Left kidney (tissue), 2 donors: ENCODE measurements around the gene PSMC3IP. TPM values are rescaled to one million over a fixed set of nuclear protein-coding genes. Genes with fewer than 3 reads are reported as not detected.
"Not testable (repeated sequence)": the region's sequence is repeated elsewhere in the genome, so short reads cannot be mapped to it uniquely, and the experiment has no call there.

ENCODE experiments used
- DNase-seq: peaks from one replicate; pipeline ENCODE4 v3.0.0-alpha.2; 2013
- polyA plus RNA-seq: library from polyadenylated mRNA; unstranded; fragments of 120-200 nt; gene quantifications from one replicate; pipeline ENCODE4 v1.2.1, GENCODE V29; 2013; ENCODE audit not compliant: insufficient read length

The PSMC3IP gene
- polyA plus RNA-seq, 1 donor = 25.0 TPM

DNA sequence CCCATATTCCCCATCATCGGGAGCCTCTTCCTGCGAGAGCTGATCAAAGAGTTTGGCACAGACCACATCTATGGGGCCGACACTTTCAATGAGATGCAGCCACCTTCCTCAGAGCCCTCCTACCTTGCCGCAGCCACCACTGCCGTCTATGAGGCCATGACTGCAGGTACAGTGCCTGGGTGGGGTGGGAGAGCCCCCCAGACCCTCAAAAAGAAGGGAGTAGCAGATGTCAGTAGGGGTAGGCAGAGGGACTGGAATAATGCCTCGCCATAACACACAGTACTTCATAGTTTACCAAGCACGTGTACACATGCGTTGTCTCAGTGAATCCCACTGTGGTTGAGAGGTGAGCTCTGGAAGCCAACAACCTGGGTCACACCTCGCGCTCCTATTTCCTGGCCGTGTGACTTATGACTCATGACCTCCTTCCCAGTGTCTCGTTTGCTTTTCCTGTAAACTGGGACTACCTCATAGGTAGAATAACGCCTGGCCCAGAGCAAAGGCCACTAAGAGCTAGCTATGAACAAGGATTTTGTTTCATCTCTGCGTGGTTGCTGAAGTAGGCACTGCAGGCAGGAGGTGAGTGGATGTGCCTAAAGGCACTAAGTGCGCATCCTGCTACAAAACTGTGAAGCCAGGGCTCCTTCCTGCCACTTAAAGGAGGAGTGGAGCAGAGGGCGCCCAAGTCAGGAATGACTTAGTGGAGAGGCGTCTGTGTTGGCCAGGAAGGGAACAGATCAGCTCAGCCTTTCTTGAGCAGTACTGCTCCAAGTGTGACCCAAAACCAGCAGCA is 36.3 kb downstream of the PSMC3IP start:
- no peak for DNase-seq

DNA sequence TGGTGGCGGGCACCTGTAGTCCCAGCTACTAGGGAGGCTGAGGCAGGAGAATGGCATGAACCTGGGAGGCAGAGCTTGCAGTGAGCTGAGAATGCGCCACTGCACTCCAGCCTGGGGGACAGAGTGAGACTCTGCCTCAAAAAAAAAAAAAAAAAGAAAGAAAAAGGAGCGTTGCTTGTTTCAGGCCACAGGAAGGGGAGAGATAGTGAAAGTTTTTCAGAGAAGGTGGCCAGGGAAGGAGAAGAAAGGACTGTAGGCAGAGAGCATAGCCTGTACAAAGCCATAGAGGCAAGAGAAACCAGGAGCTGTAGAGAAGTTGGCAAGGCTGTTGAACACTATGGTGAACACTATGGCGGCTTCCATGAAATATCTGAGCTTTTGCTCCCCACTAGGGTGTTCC is 37.0 kb downstream of the PSMC3IP start:
- DNase-seq = not testable (repeated sequence)

DNA sequence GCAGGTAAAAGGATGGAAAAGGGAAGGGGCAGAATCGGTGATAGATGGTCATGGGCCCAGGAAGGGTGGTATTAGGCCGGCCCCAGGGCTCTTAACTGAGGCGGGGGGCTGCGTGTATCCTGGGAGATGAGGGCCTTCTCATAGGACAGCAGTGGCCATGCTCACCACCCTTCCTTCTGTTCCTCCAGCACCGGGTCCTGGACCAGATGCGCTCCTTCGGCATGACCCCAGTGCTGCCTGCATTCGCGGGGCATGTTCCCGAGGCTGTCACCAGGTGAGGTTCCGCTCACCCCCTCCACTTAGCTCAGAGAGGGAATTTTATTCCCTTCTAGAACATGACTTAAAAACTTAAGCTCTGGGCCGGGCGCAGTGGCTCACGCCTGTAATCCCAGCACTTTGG is 39.0 kb downstream of the PSMC3IP start:
- DNase-seq = no peak

DNA sequence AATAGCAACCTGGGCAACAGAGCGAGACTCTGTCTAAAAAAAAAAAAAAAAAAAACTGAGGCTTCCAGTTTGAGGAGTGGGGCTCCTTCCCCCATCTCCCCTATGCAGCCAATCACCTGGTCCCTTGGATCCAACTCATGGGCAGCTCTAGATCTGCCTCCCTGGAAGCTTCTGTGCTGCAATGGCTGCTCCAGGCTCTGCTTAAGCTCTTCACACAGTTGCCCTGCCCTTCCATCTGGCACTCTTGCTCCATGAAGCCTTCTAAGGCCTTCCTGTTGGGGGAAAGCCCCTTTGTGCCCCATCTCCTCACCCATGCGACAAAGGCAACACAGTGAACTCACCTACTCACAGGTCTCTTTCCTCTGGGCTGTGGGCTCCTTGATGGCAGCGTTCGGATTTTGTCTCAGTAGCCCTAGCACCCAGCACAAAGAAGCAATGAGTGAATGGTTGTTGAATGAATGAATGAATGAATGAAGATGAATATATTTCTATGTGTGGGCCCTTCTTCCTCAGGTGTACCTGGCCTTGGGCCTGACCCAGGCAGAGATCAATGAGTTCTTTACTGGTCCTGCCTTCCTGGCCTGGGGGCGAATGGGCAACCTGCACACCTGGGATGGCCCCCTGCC is 39.6 kb downstream of the PSMC3IP start:
- DNase-seq = no peak

DNA sequence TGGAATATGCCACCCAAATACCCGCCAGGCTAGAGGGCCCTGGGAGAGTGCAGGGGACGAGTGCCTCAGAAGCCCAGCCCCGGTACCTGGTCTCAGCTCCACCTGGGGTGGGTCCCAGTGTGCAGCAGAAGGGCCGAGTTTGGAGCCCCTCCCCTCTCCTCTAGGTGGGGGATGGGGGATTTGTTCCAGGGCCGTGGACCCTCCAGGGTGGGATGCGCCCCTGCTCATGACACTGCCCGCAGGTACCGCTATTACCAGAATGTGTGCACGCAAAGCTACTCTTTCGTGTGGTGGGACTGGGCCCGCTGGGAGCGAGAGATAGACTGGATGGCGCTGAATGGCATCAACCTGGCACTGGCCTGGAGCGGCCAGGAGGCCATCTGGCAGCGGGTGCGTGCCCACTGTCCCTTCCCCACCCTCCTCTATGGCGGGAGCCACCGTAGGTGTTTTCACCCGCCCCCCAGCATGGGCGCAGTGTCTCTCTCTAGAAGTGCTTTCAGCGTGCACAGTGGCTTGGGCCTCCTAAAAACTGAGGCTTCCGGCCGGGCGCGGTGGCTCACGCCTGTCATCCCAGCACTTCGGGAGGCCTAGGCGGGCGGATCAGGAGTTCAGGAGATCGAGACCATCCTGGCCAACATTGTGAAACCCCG is 40.2 kb downstream of the PSMC3IP start:
- no peak for DNase-seq

DNA sequence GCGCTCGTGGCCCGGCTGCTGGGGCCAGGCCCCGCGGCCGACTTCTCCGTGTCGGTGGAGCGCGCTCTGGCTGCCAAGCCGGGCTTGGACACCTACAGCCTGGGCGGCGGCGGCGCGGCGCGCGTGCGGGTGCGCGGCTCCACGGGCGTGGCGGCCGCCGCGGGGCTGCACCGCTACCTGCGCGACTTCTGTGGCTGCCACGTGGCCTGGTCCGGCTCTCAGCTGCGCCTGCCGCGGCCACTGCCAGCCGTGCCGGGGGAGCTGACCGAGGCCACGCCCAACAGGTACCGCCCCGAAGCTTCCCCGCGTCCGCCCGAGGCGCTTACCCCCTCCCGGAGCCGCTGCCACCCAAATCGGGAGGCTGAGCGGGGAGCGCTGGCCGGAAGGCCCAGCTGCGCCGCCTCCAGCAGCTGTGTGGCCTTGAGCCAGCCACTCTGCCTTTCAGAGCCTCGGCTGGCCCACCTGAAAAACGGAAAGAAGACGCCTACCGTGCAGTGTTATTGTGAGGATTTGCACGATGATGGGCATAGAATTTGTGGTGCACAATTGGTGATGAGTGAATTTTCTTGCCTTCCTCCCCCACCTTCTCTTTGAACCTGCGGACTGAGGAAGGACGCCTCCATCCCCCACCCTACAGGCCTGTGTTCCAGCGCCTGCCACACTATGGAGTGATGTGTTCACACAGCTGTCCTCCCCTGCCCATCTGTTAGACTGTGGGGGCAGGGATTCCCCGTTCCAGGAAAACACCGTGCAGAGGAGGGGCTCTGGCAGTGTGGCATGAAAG is 41.0 kb downstream of the PSMC3IP start:
- DNase-seq = no peak

DNA sequence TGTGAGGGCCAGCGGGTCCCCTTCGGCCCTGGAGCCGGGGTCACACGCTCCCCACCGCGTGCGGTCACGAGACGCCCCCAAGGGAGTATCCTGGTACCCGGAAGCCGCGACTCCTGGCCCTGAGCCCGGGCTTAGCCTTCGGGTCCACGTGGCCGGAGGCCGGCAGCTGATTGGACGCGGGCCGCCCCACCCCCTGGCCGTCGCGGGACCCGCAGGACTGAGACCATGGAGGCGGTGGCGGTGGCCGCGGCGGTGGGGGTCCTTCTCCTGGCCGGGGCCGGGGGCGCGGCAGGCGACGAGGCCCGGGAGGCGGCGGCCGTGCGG is 41.5 kb downstream of the PSMC3IP start, which contains the start of gene NAGLU:
NAGLU (plus strand) TSS at position 194 of the 324 bp plus-strand sequence; CDS start at position 226, 32 bp downstream.
- peak; percentile 86 for DNase-seq

DNA sequence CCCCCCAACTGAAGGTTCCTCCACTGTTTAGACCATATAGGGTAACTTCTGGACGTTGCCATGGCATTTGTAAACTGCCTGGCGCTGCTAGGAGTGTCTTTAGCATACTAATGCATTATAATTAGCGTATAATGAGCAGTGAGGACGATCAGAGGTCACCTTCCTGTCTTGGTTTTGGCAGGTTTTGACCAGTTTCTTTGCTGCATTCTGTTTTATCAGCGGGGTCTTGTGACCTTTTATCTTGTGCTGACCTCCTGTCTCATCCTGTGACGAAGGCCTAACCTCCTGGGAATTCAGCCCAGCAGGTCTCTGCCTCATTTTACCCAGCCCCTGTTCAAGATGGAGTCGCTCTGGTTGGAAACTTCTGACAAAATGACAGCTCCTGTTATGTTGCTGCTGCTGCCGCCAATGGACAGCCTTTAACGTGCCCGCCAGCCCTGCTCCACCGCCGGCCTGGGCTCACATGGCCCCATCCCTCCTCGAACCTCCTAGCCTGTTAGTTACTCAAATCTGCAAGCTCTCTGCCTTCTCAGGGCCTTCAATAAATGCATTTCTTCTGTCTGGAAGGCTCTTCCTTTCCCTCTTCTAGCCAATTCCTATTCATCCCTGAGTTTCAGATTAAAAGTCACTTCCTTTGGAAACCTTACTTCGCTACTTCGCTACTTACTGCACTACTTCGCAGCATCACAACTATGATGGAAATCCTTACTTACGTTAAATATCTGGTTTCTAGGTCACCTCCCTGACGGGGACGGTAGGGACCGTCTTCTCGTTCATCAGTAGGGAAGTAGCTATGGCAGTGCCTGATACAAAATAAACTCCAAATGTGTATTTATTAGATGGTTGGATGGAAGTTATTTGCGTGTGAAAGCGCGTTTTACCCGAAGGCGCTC is 42.1 kb downstream of the PSMC3IP start:
- DNase-seq = no peak

DNA sequence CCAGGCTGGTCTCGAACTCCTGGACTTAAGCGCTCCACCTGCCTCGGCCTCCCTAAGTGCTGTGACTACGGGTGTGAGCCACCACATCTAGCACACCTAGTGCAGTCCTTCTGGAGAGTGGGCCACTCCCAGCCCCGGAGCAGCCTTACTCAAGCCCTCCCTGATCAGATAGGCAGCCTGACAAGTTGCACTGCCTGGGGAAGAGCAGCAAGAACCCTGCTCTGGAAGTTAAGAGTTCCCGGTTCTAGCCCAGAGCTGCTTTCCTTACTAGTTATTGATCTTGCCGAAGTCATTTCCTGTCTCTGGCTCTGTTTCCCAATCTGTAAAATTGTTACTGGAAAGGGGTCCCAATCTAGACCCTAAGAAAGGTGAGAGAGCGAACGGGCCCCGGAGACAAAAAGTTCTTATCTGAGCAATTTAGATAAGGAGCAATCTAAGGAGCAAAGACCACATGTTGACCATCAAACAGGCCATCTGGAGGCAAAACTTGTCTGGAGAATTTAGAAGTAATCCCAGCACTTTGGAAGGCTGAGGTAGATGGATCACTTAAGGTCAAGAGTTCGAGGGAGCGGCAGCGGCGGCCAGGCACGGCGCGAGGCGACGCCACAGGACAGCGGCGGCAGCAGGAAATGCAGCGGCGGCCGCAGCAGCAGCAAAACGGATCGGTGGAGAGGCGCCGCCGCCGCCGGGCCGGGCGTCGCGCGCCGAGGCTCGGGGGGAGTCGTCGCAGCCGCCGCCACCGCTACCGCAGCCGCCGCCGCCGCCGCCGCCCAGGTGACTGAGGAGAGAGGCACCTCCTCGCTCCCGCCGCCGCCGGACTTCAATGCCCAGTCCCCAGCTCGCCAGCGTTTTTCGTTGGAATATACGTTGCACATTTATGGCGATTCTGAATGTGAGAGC is 45.8 kb downstream of the PSMC3IP start:
- no peak for DNase-seq

DNA sequence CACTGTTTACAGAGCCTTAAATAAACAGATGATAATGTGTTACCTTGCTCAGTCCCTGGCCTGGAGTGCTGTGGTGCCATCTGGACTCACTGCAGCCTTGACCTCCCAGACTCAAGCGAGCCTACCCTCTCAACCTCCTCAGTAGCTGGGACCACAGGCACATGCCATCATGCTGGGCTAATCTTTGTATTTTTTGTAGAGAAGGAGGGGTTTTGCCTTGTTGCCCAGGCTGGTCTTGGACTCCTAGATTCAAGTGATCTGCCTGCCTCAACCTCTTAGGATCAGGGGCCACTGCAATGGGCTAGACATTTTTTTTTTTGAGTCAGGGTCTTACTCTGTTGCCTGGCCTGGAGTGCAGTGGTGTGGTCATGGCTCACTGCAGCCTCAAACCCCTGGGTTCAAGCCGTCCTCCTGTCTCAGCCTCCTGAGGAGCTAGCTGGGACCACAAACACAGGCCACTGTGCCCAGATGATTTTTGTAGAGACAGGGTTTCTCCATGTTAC is 46.5 kb downstream of the PSMC3IP start:
- DNase-seq = no peak

DNA sequence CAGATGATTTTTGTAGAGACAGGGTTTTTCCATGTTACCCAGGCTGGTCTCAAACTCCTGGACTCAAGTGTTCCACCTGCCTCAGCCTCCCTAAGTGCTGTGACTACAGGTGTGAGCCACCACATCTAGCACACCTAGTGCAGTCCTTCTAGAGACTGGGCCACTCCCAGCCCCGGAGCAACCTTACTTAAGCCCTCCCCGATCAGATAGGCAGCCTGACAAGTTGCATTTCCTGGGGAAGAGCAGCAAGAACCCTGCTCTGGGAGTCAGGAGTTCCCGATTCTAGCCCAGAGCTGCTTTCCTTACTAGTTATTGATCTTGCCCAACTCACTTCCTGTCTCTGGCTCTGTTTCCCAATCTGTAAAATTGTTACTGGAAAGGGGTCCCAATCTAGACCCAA is 48.5 kb downstream of the PSMC3IP start:
- no peak for DNase-seq

DNA sequence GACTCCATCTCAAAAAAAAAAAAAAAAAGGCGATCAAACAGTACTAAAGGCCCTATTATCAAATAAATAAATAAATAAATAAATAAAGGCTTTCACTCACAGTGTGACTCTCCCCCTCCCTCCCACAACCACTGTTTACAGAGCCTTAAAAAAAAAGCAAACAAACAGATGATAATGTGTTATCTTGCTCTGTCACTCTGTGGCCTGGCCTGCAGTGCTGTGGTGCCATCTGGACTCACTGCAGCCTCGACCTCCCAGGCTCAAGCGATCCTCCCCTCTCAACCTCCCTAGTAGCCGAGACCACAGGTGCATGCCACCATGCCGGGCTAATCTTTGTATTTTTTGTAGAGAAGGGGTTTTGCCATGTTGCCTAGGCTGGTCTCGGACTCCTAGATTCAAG is 49.6 kb downstream of the PSMC3IP start:
- no peak for DNase-seq

DNA sequence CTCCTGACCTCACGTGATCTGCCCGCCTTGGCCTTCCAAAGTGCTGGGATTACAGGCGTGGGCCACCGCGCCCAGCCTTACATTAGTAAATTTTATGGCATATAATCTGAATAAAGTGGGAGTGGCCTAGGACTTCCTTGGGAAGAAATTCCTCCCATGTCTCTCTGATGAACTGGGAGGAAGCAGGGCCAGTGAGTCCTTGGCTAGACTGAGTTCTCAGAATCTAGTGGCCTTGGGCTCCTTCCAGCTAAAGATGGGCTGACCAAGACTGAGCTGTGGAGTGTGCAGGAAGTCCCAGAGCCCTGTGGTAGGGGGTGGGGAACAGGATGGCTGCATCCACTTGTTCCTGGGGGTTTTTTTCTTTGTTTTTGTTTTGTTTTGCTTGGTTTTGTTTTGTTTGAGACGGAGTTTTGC is 51.5 kb downstream of the PSMC3IP start:
- DNase-seq = no peak

DNA sequence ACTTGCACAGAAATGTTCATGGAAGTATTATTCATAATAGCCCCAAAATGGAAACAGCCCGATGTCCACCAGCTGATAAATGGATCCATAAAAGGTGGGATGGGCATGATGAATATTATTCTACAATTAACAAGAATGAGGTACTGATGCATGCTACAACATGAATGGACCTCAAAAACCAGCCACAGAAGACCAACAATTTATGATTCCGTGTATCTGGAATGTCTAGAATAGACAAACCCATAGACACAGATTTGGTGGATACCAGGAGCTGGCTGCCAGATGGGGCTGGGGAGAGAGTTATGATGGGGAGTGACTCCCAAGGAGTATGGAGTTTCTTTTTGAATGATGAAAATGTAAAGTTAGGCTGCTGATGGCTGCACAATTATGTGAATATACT is 52.3 kb downstream of the PSMC3IP start:
- no peak for DNase-seq

DNA sequence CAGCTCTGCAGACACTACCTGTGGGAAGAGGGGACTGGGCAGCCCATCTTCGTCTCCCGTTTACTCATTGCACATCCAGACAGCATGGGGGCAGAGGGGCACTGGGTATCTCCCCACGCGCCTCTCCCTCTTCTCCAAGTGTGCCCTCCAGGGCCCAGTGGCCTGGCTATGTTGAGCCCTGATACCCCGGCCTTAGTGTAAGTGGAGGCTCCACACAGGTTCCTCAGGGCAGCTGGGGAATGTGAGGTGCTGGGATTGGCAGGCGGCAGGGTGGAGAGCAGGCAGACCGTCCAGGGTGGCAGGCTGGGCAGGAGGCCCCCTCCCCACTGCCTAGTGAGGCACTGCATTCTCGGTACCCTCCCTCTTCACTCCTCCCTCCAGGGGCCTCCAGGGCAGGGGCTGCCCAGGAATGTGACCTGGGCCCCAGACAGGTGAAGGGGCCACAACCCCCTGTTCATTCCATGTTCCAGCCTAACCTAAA is 54.7 kb downstream of the PSMC3IP start:
- no peak for DNase-seq

Other genes with a start within 250 kb of the PSMC3IP start
- 65.2 TPM for gene STAT3, start 189.3 kb downstream of the PSMC3IP start, polyA plus RNA-seq
- gene CAVIN1, start 154.5 kb downstream of the PSMC3IP start, polyA plus RNA-seq = 47.4 TPM
- 71.1 TPM for gene ATP6V0A1, start 118.9 kb downstream of the PSMC3IP start, polyA plus RNA-seq
- gene NAGLU, start 41.5 kb downstream of the PSMC3IP start, polyA plus RNA-seq = 14.1 TPM
- 4.7 TPM for gene HSD17B1, start 24.8 kb downstream of the PSMC3IP start, polyA plus RNA-seq
- gene COASY, start 15.6 kb downstream of the PSMC3IP start, polyA plus RNA-seq = 55.4 TPM
- gene MLX, start 10.6 kb downstream of the PSMC3IP start, polyA plus RNA-seq = 35.7 TPM
- 60.6 TPM for gene RETREG3, start 31.6 kb upstream of the PSMC3IP start, polyA plus RNA-seq
- gene TUBG1, start 32.0 kb upstream of the PSMC3IP start, polyA plus RNA-seq = 57.4 TPM
- 37.2 TPM for gene TUBG2, start 81.6 kb upstream of the PSMC3IP start, polyA plus RNA-seq
- gene PLEKHH3, start 99.3 kb upstream of the PSMC3IP start, polyA plus RNA-seq = 16.2 TPM
- 1.3 TPM for gene CCR10, start 104.1 kb upstream of the PSMC3IP start, polyA plus RNA-seq
- gene CNTNAP1, start 104.8 kb upstream of the PSMC3IP start, polyA plus RNA-seq = 8.8 TPM
- 58.7 TPM for gene EZH1, start 167.3 kb upstream of the PSMC3IP start, polyA plus RNA-seq
- 70.0 TPM for gene RAMP2, start 183.5 kb upstream of the PSMC3IP start, polyA plus RNA-seq
- 78.2 TPM for gene VPS25, start 195.7 kb upstream of the PSMC3IP start, polyA plus RNA-seq
- 10.1 TPM for gene WNK4, start 202.9 kb upstream of the PSMC3IP start, polyA plus RNA-seq
- gene COA3, start 221.0 kb upstream of the PSMC3IP start, polyA plus RNA-seq = 144 TPM
- 3.4 TPM for gene CNTD1, start 221.1 kb upstream of the PSMC3IP start, polyA plus RNA-seq
- gene BECN1, start 246.6 kb upstream of the PSMC3IP start, polyA plus RNA-seq = 85.0 TPM